ENCODE measurements around the gene CRYGN.

CRYGN gene

GRCh38 chr7:151483711-151483983, 43.7 kb upstream of the CRYGN start:
- H3K4me3 ChIP-seq (ENCODE audit: low read depth, low read length) = no peak overlapping the region
- DNase-seq (ENCODE audit: low read depth) = no peak
- no peak for TF ChIP-seq CTCF (conservative IDR thresholded peaks at IDR 0.05; ENCODE audit: low read depth, low read length)

GRCh38 chr7:151482883-151483710, 43.2 kb upstream of the CRYGN start:
- H3K4me3 ChIP-seq (ENCODE audit: low read depth, low read length) = no peak overlapping the region
- no peak for DNase-seq (ENCODE audit: low read depth)
- no peak for TF ChIP-seq CTCF (conservative IDR thresholded peaks at IDR 0.05; ENCODE audit: low read depth, low read length)

GRCh38 chr7:151481650-151482505, 41.9 kb upstream of the CRYGN start:
- DNase-seq (ENCODE audit: low read depth) = no peak
- no peak for TF ChIP-seq CTCF (conservative IDR thresholded peaks at IDR 0.05; ENCODE audit: low read depth, low read length)
- no peak overlapping the region for H3K4me3 ChIP-seq (ENCODE audit: low read depth, low read length)

- DNase-seq (ENCODE audit: low read depth) = no peak
- no peak overlapping the region for H3K4me3 ChIP-seq (ENCODE audit: low read depth, low read length)
- TF ChIP-seq CTCF (conservative IDR thresholded peaks at IDR 0.05; ENCODE audit: low read depth, low read length) = no peak
Observed at GRCh38 chr7:151477867-151478266, 37.9 kb upstream of the CRYGN start.

- H3K4me3 ChIP-seq (ENCODE audit: low read depth, low read length) = no peak overlapping the region
- peak; percentile 57 for DNase-seq (ENCODE audit: low read depth)
- no peak for TF ChIP-seq CTCF (conservative IDR thresholded peaks at IDR 0.05; ENCODE audit: low read depth, low read length)
Observed at GRCh38 chr7:151472644-151473380, 32.9 kb upstream of the CRYGN start.

GRCh38 chr7:151470711-151471110, 30.8 kb upstream of the CRYGN start:
- H3K4me3 ChIP-seq (ENCODE audit: low read depth, low read length) = no peak overlapping the region
- no peak for TF ChIP-seq CTCF (conservative IDR thresholded peaks at IDR 0.05; ENCODE audit: low read depth, low read length)
- no peak for DNase-seq (ENCODE audit: low read depth)

Measured in choroid plexus epithelial cell (primary cell).